NCI-H524 treated with DMSO at 0.1 percent for 48 hours (cell line): ENCODE data around the gene LMOD2.

Experiments used
- DNase-seq: peaks from one replicate; lab custom pipeline; 2025; lab: John Stamatoyannopoulos, UW

LMOD2 gene

DNA sequence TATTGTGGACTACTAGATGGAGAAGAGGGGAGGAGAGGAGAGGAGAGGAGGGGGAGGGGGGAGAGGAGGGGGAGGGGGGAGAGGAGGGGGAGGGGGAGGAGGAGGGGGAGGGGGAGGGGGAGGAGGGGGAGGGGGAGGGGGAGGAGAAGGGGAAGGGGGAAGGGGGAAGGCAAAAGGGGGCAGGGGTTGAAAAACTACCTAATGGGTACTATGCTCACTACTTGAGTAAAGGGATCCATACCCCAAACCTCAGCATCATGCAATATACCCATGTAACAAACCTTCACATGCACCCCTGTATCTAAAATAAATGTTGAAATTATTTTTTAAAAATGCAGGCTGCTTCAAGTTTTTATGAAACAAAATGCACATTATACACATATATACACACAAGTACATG, 15.1 kb upstream of the LMOD2 start:
- no peak for DNase-seq

DNA sequence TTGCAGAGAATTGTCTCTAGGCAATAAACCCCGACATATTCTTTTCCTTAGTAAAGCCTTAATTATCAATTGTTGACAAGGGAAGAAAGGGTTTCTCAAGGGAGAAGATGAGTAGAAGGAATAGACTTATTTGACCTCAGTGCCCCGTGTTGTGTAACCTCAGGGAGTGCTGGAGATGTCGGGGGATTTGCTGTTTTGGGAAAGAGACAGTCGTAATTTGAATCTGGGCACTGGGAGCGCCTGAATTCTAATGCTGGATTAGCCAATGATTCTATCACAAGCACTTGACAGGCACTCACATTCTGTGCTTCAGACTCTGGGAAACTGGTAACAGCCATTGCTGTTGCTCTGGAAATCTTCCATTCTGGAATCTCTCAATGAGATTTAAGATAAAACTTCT, 13.8 kb upstream of the LMOD2 start:
- no peak for DNase-seq

DNA sequence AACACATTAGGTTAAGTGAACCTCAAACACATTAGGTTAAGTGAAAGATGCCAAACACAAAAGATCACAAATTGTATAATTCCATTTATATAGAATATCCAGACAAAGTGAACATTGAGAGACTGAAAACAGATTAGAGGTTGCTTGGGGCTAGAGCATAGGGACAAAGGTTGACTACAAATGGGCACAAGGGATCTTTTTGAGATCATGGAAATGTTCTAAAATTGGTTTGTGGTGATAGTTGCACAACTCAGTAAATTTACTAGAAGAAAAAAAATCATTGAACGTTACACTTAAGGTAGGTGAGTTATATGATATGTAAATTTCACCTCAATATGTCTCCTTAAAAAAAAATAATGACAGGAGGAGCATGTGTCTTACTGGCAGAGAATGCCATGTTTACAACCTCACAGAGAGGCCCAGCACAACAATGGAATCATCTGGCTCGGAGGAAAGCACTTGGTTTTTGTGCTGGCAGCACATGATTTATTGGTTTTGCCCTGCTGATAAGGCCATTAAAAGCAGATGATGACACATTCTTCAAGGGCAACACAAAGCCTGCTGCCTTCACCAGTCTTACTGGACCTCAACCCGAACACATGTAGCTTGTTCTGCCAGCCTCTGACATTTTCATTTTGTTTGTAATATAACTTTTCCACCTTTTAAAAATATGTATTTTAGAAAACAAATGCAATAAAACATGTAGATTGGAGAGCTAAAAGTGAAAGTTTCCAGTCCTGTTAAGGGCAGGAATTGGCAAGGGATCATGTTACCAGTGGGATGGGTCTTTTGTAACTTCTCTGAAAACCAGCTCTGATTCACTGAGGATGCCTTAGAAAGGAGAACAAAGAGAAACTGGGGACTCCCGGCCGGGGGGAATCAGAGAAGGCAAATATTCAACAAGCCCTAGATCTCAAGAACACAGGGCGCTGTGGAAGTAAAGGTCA, 11.9 kb upstream of the LMOD2 start:
- DNase-seq, result no peak

DNA sequence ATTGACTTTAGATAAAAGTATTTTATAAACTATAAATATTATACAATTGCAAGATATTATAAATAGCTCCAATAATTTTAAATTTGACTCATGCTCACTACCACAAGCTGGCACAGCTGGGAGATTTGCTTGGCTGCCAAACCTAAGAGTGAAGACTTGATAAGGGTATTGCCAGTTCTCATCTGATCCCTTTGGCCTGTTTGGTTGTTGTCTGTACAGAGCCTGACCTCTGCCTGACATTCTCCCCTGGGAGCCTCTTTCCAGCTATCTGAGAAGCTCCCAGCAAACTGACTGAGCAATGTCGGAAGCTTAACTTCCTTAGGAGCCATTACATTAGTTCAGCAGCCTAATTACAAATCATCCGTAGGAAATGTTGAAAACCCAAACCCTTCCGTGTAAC, 10.2 kb upstream of the LMOD2 start:
- no peak for DNase-seq

DNA sequence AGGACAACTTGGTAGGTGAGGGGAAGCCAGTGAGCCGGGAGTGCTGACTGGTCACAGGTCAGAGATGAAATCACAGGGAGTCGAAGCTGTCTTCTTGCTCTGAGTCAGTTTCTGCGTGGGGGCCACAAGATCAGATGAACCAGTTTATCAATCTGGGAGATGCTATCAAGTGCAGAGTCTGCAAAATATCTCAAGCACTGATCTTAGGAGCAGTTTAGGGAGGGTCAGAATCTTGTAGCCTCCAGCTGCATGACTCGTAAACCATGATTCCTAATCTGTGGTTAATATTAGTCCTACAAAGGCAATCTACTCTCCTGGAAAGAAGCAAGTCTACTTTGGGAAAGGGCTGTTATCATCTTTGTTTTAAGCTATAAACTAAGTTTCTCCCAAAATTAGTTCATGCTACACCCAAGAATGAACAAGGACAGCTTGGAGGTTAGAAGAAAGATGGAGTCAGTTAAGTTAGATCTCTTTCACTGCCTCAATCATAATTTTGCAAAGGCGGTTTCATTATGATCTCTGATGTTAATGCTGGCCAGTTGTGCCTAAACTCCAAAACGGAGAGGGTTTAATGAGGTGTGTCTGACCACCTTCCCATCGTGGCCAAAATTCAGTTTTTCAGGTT, 8.4 kb upstream of the LMOD2 start:
- DNase-seq, result no peak

DNA sequence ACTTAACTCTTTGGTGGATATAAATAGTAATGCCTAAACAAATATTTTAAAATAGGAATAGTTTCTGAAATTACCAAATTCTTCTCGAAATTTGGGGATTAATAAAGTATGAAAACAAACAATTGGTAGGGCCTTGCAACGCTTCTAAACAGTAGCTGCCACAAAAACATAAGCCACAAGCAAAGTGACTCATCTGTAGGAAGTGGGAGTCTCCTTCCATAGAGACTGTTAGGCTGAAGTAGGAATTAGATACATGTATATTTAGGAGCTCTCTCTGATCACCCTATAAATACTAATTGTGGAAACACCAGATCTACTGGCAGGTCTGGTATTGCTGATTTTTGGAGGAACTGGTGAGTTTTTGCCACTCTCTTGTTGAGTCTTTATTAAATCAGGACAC, 5.7 kb upstream of the LMOD2 start:
- no peak for DNase-seq

DNA sequence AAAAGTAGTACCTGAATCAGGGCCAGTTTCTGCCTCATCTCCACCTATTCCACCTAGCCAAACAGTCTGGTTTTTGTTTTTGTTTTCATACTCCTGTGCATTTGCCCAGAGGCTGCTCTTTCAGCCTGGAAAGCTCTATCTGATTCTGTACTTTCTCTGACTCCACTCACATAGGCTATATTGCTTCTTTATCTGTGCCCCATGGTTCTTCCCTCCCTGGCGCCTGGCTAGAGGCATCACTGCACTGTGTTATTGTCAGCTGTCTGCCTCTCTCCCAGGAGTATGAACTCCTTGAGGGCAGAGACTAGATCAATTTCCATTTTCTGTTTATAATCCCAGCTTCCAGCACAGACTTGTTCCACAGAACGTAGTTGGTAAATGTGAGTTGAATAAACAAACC, 5.1 kb upstream of the LMOD2 start:
- no peak for DNase-seq

DNA sequence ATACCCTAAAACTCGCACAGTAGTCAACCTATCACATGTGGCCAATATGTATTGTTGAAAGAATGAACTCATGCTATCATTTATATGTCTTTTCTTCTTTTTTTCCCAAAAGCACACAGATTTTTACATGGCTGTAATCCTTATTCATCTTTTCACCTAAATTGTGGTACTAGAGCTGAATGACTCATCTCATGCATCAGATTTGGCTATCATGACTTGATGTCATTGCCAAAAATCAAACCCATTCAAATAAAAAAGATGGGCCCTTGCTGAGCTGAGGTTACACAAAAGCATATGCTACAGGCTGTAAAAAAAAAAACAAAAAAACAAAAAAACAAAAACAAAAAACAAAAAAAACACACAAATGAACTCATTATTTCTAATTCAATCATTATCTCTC, 3.3 kb upstream of the LMOD2 start:
- no peak for DNase-seq

DNA sequence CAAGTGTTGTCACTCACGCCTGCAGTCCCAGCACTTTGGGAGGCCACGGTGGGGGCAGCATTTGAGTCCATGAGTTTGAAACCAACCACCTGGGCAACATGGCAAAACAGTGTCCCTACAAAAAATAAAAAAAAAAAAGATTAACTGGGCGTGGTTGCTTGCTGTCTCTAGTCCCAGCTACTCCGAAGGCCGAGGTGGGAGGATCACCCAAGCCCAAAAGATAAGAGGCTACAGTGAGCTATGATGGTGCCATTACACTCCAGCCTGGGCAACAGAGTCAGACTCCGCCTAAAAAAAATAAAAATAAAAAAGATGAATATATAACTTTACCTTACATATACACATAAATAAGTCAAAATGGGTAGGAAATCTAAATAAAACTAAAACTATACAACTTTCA, 2.5 kb upstream of the LMOD2 start:
- DNase-seq, result no peak

DNA sequence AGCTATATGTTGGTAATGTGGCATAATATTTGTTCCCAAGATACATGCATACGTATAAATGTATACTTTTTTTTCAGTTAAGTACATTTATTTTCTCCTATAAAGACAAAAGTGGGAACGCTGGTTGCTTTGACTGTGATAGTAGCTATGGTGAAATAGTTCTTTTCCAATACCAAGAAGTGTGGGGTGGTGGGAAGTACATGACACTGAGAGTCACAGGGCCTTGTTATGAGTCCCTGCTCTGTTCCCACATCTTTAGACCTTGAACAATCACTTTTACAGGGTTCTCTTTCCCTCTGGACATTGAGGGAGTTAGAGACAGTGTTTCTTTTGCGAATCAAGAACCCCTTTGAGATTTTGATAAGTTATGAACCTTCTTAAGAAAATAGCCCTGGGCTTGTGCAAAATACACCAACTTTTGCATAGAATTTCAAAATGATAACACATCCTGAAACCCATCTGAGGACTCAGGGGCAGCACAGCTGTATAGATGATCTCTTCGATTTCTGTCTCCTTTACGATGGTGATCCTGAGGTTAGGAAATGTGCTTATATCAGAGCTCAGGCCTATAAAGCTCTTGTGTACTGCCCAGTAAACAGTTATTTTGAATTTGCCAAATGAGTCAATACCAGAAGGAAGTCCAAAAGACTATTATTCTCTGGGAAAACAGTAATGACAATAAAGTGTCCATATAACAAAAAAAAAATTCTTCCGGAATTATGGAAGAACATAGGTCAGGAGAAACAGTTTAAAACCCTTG, 1.1 kb downstream of the LMOD2 start:
- no peak for DNase-seq

DNA sequence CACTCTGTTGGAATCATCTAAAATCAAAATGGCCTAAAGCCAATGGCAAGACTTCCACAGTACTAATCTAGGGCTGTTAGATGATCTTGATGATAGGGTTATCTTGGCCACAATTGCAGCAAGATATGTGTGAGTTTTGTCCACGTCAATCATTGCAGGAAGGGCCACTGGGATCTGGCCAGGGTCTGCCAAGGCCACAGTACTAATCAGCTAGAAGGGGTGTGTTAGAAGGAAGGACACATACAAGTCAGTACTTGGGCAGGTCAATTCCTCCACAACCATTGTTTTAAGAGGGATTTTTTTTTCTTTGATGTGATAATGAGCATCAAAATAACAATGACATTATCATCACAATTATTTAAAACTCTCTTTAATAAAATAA, 1.6 kb downstream of the LMOD2 start:
- no peak for DNase-seq

DNA sequence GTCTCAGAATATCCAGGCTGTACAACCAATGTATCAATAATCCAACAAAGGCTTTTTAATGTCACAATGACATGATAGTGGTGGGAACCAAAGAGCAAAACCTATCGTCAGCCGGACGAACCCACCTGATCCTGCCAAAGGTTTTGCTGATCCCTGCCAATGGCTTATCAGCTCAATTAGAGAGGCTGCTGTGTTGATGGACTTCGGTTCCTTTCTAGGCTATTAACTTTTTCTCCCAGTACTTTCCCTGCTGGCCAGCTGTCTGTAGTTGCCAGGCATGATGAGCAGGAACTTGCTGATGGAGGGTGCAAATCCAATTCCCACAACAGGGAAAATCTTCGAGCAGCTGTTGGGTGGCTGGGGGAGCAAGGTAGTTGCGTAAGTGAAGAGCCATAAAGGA, 2.4 kb downstream of the LMOD2 start:
- DNase-seq, result no peak

DNA sequence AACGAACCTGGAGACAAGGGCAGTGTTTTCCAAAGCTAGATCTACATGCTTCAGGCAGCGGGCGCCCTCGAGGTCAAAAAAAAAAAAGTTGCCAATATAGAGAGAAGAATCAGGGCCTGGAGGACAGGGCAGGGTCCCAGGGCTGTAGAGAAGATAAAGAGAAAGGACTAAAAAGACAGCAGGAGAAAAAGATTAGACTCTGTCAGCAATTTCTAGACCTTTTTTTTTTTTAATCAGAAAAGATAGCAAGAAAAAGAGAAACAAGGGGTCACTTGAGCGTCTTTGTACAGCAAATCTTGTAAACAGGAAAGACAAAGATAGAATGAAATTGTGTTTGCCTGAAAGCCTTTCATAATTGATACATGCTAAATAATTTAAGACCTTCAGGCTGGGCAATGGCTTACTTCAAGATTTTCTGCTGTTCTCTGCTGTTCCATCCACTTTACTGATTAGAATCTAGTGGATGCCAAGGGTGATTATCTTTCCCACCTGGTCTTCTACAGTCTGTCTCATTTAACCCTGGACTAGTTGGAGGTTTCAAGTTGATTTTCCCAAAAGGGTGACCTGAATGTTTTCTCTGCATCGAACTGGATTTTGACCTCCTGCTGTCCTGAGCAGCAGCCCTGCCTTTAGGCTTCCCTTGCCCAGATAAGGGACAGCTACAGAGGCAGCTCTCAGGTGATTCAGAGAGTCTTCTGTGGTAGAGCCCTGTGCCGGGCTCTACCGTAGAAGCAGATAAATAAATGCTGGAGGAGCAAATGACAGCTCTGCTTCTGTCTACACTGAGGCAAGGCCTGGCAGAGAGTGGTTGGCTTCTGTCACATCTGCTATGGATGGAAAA, 5.1 kb downstream of the LMOD2 start:
- no peak for DNase-seq

DNA sequence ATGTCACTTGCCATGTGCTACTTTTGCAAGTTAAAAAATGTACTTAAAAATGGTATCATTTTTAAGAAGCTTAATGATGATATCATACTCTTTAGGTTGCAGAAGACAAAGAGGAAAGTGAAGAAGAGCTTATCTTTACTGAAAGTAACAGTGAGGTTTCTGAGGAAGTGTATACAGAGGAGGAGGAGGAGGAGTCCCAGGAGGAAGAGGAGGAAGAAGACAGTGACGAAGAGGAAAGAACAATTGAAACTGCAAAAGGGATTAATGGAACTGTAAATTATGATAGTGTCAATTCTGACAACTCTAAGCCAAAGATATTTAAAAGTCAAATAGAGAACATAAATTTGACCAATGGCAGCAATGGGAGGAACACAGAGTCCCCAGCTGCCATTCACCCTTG, 6.1 kb downstream of the LMOD2 start:
- DNase-seq, result no peak

DNA sequence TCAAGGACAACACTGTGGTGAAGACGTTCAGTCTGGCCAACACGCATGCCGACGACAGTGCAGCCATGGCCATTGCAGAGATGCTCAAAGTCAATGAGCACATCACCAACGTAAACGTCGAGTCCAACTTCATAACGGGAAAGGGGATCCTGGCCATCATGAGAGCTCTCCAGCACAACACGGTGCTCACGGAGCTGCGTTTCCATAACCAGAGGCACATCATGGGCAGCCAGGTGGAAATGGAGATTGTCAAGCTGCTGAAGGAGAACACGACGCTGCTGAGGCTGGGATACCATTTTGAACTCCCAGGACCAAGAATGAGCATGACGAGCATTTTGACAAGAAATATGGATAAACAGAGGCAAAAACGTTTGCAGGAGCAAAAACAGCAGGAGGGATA, 6.6 kb downstream of the LMOD2 start:
- no peak for DNase-seq

DNA sequence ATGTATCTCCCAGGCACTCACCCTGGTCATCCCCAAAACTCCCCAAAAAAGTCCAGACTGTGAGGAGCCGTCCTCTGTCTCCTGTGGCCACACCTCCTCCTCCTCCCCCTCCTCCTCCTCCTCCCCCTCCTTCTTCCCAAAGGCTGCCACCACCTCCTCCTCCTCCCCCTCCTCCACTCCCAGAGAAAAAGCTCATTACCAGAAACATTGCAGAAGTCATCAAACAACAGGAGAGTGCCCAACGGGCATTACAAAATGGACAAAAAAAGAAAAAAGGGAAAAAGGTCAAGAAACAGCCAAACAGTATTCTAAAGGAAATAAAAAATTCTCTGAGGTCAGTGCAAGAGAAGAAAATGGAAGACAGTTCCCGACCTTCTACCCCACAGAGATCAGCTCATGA, 7.1 kb downstream of the LMOD2 start:
- no peak for DNase-seq

DNA sequence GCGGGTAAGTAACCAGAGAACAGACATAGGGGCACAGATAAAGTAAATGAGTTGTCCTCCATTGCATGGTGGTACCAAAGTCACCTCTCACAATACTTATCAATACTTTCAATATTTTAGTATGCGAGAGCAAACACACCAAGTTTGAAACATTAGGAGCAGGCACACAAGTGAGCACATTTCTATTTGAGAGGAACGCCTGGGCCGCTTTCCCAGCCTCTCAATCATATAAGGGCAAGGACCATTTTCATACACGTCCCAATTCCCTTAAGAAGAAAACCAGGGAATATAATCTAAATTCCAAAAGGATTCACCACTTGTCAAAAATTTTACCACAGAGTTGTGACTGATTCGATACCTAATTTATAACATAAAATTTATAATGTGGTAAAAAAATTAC, 7.5 kb downstream of the LMOD2 start:
- no peak for DNase-seq

DNA sequence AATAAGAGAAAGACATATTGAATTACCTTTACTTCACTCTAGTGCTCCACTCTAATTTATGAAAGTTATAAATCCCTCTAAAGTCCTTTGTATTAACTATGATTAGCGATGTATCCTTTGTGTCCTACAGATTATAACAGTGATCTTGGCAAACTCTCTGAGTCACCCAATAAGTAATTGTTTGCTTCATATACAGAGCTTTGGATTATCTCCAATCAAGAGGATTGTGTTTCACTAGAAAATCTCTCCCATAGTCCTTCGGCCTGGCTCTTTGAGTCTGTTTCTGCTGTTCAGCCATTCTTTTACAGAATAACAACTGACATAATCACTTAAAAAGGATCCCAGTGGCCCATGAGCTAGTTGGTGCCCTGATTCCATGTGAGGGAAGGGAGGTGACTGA, 9.5 kb downstream of the LMOD2 start:
- no peak for DNase-seq

DNA sequence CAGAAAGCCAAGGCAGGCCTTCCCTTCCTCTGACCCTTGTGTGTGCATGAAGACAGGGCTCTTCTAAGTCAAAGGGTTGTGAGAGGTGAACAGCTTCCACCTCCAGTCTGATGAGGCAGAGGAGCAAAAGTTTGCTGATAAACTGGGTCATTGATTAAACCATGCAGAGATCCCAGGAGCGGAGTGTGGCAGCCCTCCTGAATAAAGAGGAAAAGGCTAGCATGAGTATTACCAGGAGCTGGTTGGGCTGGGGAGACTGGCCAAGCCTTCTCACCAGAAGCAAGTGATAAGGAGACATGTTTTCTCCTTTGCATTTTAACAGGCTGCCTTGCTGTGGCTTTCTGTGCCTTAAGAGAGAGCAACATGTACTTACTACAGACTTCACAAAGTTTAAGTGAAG, 10.2 kb downstream of the LMOD2 start:
- no peak for DNase-seq

DNA sequence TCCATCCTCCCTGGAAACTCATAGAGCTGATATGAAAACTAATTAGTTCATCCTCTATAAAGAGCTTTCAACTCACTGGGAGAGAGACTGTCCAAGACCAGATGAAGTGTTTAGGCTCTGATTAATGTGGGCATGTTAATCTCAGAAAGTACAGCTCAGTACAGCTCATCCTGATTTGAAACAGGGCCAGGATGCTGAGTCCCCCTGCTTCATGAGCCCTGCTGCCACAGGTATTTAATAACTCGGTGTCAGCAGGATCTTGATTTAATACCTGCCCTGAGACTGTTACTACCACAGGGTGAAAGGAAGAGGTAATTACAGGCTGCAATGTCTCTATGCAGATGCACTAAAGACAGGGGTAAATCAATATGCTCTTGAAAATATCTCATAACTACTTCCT, 10.8 kb downstream of the LMOD2 start:
- DNase-seq, result no peak

DNA sequence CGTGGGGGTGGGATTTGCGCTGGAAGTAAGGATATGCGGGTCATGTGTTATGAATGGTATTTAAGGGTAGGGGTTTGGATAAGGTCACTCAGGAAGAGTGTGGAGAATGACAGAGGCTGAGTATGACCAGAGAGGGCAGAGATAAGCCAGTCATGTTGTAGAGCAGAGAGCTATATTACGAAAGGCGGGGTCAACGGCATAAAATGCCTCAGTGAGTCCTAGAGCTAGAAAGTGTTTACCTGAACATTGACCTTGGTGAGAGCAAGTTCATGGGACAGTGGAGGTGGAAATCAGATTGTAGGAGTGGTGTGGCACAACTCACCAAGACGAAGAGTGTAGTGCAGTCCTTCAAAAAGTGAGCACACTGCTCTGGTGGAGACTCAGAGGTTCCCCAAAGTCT, 13.8 kb downstream of the LMOD2 start:
- no peak for DNase-seq

DNA sequence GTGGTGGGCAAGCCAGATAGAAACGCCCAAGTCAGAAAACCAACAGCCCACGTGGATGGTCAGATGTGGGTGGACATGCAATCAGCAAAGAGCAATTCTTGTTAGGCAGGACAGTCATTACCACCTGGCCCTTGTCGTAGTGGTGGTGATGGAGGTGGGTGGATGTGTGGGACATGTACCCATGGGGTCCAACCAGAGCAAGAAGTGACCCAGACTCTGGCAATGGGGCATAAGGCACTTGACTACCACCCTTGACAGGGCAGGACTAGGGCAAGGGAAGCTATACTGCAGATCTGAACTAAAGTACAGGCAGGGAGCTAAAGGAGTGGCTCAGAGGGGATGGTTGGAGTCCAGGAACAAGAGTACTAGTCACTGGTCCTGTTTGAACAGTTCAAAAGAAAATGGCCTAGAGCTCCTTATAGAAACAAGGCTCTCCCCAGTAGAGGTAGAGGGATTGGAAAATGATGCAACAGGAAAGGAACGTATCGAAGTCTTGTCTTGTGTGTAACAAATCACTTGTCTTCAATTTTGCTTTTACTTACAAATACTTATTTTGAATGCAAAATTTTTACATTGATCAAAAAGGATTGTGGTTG, 17.6 kb downstream of the LMOD2 start:
- no peak for DNase-seq
